ENCODE data around the gene SRPRB.
"Not testable (repeated sequence)": the region's sequence is repeated elsewhere in the genome, so short reads cannot be mapped to it uniquely, and the experiment has no call there.

Gene SRPRB

DNA sequence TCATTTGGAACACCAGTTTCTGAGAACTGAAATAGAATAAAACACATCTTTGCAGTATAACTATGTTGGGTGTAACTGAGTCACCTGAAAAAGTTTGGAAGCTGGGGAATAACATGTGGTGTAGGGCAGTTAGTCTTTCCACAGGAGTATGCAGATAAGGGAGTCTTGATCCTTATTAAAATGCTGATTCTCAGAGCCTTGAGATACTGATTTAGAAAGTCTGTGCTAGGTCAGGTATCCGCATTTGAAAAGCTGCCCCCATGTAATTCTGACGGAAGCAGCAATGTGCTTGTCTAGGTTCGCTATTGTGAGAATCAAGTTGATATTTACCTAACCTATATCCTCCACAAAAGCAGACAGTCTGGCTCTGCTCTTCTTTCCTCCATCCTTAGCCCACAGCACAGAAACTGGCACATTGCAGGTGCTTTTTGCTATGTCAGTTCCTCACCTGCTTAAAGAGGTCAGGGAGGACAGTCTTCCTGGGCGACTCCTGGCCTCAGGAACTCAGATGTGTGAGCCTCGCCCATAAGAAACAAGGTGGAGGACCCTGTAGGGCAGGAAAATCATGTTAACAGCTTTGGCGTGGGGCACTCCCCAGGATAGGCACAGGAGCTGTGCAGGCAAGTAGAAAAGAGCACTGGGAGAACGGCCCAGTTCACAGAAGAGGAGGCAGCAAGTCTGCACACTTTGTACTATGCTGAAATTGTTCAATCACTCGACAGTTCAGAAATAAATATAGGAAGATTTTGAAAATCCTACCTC lies 27.6 kb upstream of the SRPRB start:
- H3K4me3 ChIP-seq (ENCODE audit: low read depth, low read length): no peak overlapping the region

DNA sequence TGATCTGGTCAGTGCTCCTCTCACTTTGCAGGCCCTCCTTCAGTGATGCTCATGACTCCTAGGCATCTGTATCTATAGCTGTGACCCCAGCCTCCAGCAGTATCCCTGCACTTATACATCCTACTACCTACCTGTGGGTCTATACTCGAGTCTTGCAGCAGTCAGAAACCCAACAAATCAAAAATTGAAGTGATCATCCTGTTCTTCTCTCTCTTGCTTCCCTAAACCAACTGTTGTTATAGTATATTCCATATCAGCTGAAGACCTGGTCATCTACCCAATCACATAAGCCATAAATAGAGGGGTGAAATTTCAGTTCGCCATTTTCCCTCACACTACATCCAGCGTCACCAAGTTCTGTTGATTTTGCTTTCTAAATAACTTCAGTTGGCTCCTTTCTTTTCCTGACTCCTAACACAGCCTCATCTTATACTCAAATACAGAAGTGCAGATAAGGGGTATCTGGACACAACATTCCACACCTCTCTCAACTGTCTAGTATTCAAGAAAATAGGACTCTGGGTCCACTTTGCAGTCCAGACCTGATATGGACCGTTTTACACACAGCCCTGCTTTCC lies 25.9 kb upstream of the SRPRB start:
- no peak overlapping the region for H3K4me3 ChIP-seq (ENCODE audit: low read depth, low read length)

DNA sequence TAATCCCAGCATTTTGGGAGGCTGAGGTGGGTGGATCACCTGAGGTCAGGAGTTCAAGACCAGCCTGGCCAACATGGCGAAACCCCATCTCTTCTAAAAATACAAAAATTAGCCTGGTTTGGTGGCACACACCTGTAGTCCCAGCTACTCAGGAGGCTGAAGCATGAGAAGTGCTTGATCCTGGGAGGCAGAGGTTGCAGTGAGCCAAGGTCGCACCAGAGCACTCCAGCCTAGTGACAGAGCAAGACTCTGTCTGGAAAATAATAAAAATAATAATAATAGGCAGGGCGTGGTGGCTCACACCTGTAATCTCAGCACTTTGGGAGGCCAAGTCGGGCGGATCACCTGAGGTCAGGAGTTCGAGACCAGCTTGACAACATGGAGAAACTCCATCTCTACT lies 24.9 kb upstream of the SRPRB start:
- H3K4me3 ChIP-seq (ENCODE audit: low read depth, low read length): not testable (repeated sequence)

DNA sequence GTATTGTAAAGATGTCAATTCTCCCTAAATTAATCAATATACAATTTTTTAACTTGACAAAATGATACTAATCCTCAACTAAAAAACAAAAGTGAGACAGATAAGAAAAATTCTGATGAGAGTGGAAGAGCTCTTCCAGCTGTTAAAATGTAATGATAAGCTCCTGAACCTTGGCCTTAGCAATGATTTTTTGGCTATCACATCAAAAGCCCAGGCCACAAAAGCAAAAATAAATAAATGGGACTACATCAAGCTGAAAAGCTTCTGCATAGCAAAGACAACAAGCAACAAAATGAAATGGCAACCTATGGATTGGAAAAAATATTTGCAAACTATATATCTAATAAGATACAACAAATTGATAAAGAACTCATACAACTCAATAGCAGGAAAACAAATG lies 24.0 kb upstream of the SRPRB start:
- H3K4me3 ChIP-seq (ENCODE audit: low read depth, low read length): no peak overlapping the region

DNA sequence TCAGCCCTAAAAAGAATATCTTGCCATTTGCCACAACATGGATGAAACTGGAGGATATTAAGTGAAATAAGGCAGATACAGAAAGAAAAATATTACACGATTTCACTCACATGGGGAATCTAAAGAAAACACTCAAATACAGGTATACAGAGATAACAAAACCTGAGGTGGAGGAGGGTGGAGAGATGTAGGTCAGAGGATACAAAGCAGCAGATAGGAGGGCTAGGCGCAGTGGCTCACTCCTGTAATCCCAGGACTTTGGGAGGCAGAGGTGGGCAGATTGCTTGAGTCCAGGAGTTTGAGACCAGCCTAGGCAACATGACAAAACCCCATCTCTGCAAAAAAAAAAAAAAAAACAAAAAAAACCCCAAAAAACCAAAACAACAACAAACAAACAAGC lies 23.2 kb upstream of the SRPRB start:
- no peak overlapping the region for H3K4me3 ChIP-seq (ENCODE audit: low read depth, low read length)

DNA sequence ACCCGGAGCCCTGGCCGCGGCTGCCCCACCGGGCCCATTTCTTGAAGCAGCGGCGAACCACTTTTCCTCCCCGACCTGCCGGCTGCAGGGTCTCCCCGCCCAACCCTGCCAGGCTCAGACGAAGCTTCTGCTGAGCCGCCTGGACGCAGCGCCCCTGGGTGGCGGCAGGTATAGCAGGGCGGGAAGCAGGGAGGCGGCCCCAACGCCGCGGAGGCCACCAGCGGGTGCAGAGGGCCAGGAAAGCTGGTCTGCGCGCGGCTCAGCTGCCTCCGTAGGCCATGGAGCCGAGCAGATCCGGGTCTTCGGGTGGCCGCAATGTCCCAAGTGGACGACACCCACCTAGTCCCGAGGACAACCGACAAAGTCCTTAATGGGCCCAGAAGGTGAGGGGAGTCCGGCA lies 21.9 kb upstream of the SRPRB start:
- no peak overlapping the region for H3K4me3 ChIP-seq (ENCODE audit: low read depth, low read length)

DNA sequence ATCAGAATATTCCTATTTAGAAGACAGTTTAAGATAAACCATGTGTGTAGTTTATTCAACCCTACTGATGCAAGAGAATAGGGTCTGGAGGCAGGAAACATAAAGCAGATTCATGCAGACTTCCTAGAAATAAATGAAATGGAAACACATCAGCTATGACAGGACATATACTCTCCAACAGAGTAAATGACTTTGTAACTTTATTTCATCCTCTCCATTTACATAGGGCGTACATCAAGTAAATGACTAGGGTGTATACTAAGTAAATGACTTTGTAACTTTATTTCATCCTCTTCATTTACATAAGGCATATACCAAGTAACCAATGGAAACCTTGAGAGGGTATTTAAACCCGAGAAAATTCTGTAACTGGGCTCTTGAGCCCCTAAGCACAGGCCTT lies 17.6 kb upstream of the SRPRB start:
- no peak overlapping the region for H3K4me3 ChIP-seq (ENCODE audit: low read depth, low read length)

DNA sequence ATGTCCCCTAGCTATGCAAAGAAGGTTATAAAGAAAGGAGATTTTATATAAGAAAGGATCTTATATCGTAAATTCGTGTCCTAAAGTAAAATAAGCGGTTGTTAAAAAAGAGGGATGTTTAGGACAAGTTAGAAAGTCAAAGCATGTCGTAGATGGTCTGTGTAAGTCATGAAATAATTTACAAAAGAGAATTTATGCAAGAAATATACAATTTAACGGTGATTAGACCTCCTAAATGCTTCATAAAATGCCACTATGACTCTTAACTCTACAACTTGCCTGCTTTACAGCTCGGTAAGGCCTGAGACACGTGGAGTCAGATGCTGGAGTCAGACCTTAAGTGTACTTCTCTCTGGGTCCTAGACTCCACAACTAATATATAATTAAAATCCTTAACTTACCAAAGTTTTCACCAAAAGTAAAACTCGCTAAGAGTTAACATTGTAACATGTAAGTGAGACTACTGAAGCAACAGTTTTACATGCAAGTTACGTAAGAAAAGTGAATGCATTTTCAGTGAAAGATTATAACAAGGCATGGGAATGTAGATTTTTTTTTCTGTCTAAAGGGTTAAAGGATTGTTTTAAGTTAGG lies 13.3 kb upstream of the SRPRB start:
- H3K4me3 ChIP-seq (ENCODE audit: low read depth, low read length): no peak overlapping the region

DNA sequence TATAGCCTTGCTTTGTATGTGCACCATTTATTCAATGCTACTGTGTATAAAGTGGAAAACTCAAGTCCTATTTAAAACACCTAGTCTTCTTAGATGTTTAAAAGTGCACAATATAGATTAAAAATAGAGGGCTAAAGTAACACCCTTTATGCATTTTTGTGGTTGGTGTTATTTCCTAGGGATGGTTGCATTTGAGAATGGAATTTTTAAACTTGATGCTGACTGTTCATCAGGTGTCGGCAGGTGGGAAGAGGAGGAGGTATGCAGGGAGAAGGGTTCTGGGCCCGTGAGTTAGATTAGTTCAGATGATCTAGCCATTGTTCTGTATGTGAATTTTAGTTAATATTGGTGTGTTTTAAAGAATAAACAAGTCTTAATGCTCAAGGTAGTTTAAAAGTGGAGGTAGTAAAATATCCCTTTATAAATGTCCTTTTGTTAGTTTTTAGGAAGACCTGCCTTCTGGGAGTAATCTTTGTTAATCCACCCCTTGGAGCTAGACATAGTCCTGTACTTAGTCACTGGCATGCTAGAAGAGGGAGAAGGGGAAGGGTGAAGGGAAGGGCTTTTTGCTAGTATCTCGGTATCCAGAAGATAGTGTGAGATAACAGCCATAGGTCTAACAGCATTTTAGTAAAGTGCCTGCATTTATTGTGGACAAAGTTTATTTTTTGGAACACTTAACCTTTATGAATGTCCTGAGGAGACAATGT lies 8.1 kb upstream of the SRPRB start:
- no peak overlapping the region for H3K4me3 ChIP-seq (ENCODE audit: low read depth, low read length)

DNA sequence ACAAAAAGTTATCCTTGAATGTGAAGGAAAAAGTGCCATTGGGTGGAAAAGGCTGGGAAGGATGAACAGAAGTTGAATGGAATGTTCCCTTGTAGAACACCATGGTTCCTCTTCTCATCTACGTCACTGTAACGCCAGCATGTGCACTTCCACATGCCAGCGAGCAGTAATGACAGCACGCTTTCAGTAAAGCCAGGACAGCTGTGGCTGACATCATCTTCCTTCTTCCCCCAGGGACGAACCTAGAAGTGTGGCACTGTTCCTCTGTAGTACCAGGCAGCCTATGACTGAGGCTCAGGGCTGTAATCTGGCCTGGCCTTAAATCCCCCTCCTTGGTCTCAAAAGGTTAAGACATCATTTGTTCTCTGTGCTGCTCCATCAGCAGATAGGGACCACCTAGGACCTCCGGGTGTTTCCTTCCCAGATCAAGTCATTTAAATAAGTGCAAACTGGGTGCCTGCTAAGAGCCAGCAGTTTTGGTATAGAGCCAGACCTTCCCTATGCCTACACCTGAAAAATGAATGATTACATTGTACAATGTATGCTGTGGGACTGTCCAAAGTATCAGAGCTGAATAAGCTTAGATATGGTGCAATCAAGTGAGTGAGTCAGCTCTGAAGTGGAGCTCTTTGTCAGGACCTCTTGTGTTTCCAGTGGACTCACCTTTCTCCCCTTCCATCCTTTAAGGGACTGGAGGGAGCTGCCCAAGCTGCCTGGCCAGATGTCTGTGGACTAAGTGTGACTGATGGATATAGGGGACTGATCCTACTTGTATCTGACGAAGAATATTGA lies 5.6 kb upstream of the SRPRB start:
- no peak overlapping the region for H3K4me3 ChIP-seq (ENCODE audit: low read depth, low read length)

DNA sequence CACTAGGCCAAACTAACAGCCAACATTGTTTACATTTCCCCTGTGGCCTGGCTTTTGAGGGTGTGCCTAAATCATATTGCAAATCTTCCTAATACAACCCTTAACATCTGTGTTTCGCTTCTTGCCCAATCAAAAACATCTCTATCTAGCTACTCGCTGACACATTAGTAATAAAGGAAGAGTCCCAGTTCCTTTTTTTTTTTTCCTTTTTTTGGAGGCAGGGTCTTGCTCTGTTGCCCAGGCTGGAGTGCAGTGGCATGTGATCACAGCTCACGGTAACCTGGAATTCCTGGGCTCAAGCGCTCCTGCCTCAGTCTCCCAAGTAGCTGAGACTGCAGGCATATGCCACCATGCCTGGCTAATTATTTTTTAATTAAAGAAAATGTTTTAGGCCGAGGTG lies 2.1 kb upstream of the SRPRB start:
- no peak overlapping the region for H3K4me3 ChIP-seq (ENCODE audit: low read depth, low read length)

DNA sequence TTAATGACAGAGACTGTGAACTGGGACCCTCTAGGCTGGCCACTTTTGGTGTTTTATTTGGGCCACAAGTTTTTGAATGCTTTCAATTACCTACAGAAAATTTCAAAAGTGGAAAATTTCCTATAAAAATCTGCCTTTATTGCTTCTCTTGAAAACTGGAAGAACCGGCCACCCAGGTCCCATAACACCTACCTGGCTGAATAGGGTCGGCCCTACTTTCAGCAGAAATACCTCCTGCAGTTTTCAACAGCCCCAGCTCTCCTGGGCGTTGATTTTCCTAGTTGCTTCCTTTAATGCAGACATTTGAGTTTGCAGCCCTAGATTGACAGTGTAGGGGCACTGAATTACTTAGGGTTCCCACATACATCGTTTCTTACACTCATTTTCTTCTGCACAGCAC lies 719 bp upstream of the SRPRB start:
- H3K4me3 ChIP-seq (ENCODE audit: low read depth, low read length): peak overlapping the region; percentile 96

DNA sequence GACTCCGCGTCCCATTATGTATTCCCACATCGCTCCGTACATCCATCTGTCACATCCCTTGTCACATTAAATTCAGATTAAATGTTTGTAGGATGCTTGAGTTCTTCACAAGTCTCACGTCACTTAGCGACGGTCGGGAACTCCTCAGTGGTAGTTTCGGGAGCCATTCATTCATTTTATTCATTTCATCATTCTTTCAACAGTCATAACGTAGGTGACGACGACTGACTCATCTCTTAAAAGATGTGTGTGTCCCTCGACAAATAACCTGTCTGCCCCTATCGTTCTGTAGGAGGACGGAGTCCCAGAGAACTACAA lies 272 bp upstream of the SRPRB start:
- peak overlapping the region; percentile 96 for H3K4me3 ChIP-seq (ENCODE audit: low read depth, low read length)

DNA sequence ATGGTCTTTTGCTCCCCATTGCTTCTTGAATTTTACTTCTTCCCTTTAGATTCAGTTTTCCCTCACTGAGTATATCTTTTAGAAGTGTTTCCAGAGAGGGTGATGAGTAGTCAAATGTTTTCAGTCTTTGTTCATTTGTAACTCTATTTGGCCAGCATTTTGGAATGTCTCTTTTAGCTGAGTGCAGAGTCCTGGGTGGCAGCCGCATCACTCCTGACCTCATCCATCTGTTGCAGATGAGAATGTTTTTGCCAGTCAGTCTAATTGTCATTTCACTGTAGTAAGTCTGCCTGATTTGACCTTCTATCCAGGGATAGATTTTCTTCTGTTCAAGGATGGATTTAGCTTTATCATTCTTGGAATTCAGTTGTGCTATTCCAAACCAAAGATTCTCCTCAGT lies 7.3 kb downstream of the SRPRB start:
- no peak overlapping the region for H3K4me3 ChIP-seq (ENCODE audit: low read depth, low read length)

DNA sequence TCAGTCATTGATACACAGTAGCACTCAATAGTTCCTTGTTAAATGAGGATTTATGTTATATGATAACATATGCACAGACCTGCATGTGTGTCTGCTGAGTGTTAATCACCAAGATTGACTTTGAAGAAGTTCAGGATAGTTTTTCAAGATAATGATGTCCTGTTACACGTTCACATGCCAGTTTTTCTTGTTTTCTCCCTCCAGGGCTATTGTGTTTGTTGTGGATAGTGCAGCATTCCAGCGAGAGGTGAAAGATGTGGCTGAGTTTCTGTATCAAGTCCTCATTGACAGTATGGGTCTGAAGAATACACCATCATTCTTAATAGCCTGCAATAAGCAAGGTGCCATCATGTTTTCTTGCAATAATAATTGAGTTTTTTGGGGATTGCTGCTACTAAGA lies 9.8 kb downstream of the SRPRB start:
- no peak overlapping the region for H3K4me3 ChIP-seq (ENCODE audit: low read depth, low read length)

DNA sequence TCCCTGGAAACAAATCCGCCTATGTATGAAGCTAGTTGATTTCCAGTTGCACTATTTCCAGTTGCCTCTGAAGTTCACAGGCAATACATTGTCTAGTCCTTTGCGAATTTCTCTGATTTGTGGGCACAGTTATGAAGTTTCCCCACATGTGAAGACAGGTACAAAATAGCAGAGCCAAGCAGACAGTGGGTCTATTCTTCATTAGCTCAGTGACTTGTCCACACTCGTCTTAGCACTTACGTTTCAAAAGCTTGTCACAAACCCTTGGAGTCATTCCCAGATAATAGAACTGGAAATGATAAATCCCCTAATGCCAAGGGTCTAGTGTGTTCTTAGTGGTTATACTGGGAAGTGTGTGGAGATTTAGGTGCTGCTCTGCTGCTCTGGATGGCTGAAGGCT lies 14.5 kb downstream of the SRPRB start:
- no peak overlapping the region for H3K4me3 ChIP-seq (ENCODE audit: low read depth, low read length)

DNA sequence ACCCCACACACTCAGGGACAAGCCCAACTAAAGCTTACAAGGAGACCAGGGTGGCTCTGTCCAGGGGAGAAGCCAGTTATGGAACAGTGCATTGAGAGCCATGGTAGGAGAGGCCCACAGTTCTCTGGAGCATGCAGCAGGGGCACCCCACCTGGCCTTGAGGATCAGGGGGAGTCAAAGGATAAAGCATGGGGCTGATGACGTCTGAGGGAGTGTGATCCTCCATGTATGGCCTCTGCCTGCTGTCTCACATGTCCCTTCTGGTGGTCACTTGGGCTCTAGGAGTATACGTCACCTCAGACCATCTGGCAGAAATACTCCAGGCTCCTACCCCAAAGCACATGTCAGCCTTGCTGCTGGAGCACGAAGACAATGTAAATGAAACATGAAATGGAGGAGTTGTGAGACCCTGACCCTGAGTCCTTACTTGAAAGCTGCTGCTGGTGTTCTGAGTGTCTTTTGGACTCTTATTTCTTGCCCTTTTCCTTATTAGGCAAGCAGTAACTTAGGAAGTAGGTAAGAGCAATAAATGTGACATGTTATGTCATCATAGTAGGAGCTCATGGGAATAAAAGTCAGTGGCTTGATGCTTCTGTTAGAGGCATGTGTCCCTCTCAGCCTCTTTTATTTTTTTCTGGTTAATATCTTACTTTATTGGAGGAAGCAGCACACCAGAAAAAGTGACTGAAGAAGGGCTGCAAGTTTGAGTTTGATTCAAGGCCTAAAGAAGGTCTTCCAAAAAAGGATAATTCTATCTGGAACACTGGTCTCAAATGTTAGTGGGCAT lies 15.5 kb downstream of the SRPRB start:
- H3K4me3 ChIP-seq (ENCODE audit: low read depth, low read length): no peak overlapping the region

DNA sequence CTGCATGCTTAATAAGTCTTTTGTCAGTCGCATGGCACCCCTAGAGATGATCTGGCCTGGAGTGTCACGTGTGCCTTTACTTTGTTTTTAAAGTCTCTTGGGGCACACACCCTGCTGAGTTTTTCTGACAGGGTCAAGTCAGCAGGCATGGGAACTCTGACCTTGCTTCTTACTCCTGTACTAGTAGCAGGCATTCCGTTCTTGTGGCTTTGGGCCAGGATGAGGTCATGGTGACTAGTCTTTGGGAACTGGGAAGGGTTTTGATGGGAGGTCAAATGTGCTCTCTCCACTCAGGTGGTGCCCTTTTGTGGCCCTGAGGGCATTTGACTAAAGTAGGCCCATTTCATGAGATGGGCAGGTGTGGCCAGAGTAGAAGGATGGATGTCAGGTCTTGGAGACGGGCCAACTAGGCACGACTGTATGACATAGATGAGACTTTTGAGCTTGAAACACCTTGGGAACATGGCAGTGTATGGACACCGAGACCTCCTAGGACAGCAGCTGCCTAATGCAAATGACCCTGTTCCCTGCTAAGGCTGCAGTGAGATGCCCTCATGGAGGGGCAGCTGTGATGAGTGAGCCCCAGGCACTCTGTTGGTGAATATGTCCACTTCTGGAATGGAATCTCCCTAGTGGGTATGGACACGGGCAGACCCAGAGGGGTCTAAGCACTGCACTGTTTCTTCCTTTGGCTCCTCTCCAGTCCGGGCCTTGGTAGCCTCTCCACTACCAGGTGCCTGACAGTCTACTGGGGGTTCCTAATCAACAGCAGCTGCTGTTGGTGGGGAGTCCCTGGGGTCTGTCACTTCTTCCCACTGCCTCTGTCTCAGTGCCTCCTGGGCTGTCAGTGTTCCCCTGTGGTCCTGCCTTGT lies 16.4 kb downstream of the SRPRB start:
- H3K4me3 ChIP-seq (ENCODE audit: low read depth, low read length): no peak overlapping the region

DNA sequence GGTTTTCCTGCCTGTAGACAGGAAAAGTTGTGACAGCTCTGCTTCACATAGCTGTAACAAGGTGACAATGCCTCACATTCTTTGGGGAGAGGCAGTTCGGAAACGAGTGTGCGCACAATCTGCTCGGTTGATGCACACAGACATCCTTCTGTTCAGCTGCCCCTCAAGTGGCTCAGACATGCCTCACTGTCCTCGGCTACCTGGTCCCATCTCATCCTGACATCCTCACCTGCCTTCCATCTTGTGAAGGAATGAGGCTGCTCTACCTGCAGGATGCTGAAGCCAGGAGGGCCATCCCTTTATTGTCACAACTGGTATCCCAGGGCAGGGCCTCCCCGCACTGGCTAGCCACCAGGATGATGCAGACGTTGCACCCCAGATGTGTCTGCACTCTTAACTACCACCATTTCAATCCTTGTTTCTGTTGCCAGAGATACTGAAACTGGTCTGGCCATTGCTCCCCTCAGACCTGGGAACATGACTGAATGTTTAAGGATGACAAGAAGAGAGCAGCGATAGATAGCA lies 19.4 kb downstream of the SRPRB start:
- H3K4me3 ChIP-seq (ENCODE audit: low read depth, low read length): no peak overlapping the region
